Natural killer cell (primary cell): ENCODE results near the gene CAMTA1. TPM values are rescaled to one million over a fixed set of nuclear protein-coding genes. Genes with fewer than 3 reads are reported as not detected.

Experiments
- ATAC-seq, 3 donors: fragments of 150-1000 bp in 2 of 3; fragments of 200-7000 bp in 1 of 3; cut with Tn5 transposase; 1 replicate in 1 of 3; 2 replicates in 2 of 3; pipeline ENCODE4 v1.10.0; 2021; ENCODE audit warnings: mild to moderate bottlenecking in 2 of 3, moderate library complexity in 2 of 3
- DNase-seq, 2 donors: peaks; one replicate each; pipeline versions ENCODE4 v3.0.0 to v3.0.0-alpha.2; 2013 to 2021; ENCODE audit warnings: mixed read lengths in 1 of 2
- H3K27ac ChIP-seq: one replicate; pipeline ENCODE4 v1.5.1; 2013; ENCODE audit warnings: mild to moderate bottlenecking, low read length
- H3K27me3 ChIP-seq: one replicate; pipeline ENCODE4 v1.6.1; 2013; ENCODE audit warnings: low read length; ENCODE audit not compliant: control insufficient read depth, insufficient read depth
- H3K36me3 ChIP-seq: one replicate; pipeline ENCODE4 v1.6.1; 2013; ENCODE audit warnings: low read length; ENCODE audit not compliant: control insufficient read depth, insufficient read depth
- H3K4me1 ChIP-seq: one replicate; pipeline ENCODE4 v1.6.1; 2013; ENCODE audit warnings: low read length; ENCODE audit not compliant: control insufficient read depth, insufficient read depth
- H3K4me3 ChIP-seq: one replicate; pipeline ENCODE4 v1.5.1; 2013; ENCODE audit warnings: low read length
- H3K9me3 ChIP-seq: one replicate; pipeline ENCODE4 v1.6.1; 2013; ENCODE audit warnings: low read length; ENCODE audit not compliant: control insufficient read depth, insufficient read depth
- H3K27ac Mint-ChIP-seq, 2 donors: one replicate each; pipeline ENCODE4 v1.8.0; 2022; ENCODE audit warnings: mild to moderate bottlenecking in 2 of 2, mixed read lengths in 2 of 2, moderate library complexity in 1 of 2
- H3K27me3 Mint-ChIP-seq, 2 donors: one replicate each; pipeline ENCODE4 v1.8.0; 2022; ENCODE audit warnings: low read depth in 2 of 2, mixed read lengths in 2 of 2
- H3K36me3 Mint-ChIP-seq: one replicate; pipeline ENCODE4 v1.8.0; 2022; ENCODE audit warnings: mixed read lengths
- H3K4me1 Mint-ChIP-seq, 2 donors: one replicate each; pipeline ENCODE4 v1.8.0; 2022; ENCODE audit warnings: mixed read lengths in 2 of 2
- H3K4me3 Mint-ChIP-seq: one replicate; pipeline ENCODE4 v1.8.0; 2022; ENCODE audit warnings: mild to moderate bottlenecking, moderate library complexity, mixed read lengths
- H3K9me3 Mint-ChIP-seq, 2 donors: one replicate each; pipeline ENCODE4 v1.8.0; 2022; ENCODE audit warnings: mixed read lengths in 2 of 2
- CTCF ChIP-seq: fragments of 200-600 bp; IDR thresholded peaks from one replicate; pipeline ENCODE4 v1.8.0; 2022; ENCODE audit warnings: antibody characterized with exemption
- WGBS: methylation state at CpG from one replicate; pipeline ENCODE4 v1.1.7; 2013; ENCODE audit warnings: missing lambda C conversion rate; ENCODE audit not compliant: insufficient coverage; 5-methylcytosine and 5-hydroxymethylcytosine counted together
- intact Hi-C: fragments of 100-400 bp; cut with micrococcal nuclease; formaldehyde crosslinking; loops from one replicate; pipeline ENCODE4 v1.14.2; 2022
- total RNA-seq, 4 donors: library from RNA; stranded (reverse); fragments of 120-200 nt in 1 of 4; gene quantifications; one replicate each; pipeline versions ENCODE4 v1.2.3 to v1.2.4, GENCODE V29; 2013 to 2022

CAMTA1 gene
- total RNA-seq, 3 donors from 2014 or later (not counting 1 experiment from before 2014, with no cell fraction given): 40.6 to 53.3 (median 44.9) TPM

- Mint-ChIP-seq H3K36me3 (no peaks in the 10 kb centered on the region), H3K4me3 (no peak overlapping the region), H3K9me3 (peaks cover 0 to 3% of the 10 kb centered on the region in 2 donors), H3K4me1 (no peaks in the 10 kb centered on the region), H3K27ac (no peak overlapping the region), H3K27me3 (peaks cover 0 to 14% of the 10 kb centered on the region in 2 donors)
- no peak overlapping the region for H3K4me3 ChIP-seq
- no peaks in the 10 kb centered on the region for H3K27me3 ChIP-seq
- TF ChIP-seq CTCF: no peak
- intact Hi-C loops: no loop called here
- no peak for DNase-seq
- ATAC-seq: peak in 1 of 3 donors; percentile 38
- 93% methylated on average over 5 of the region's 5 CpGs for WGBS
- no peaks in the 10 kb centered on the region for H3K9me3 ChIP-seq
- no peak overlapping the region for H3K27ac ChIP-seq
- H3K36me3 ChIP-seq: no peaks in the 10 kb centered on the region
- H3K4me1 ChIP-seq: no peaks in the 10 kb centered on the region
Observed at GRCh38 chr1:6909401-6909800, 124.1 kb downstream of the CAMTA1 start.

- Histone ChIP-seq H3K4me3 (no peak overlapping the region), H3K27me3 (no peaks in the 10 kb centered on the region), H3K9me3 (no peaks in the 10 kb centered on the region), H3K27ac (no peak overlapping the region), H3K4me1 (no peaks in the 10 kb centered on the region), H3K36me3 (no peaks in the 10 kb centered on the region)
- ATAC-seq (no peak), DNase-seq (no peak)
- H3K27me3 Mint-ChIP-seq: peaks cover 2 to 14% of the 10 kb centered on the region in 2 donors
- H3K27ac Mint-ChIP-seq: no peak overlapping the region
- 88% methylated on average over 1 of the region's 1 CpG for WGBS
- intact Hi-C loops: no loop called here
- H3K36me3 Mint-ChIP-seq: no peaks in the 10 kb centered on the region
- H3K4me3 Mint-ChIP-seq: no peak overlapping the region
- TF ChIP-seq CTCF: no peak
- no peaks in the 10 kb centered on the region for H3K4me1 Mint-ChIP-seq
- peaks cover 0 to 3% of the 10 kb centered on the region in 2 donors for H3K9me3 Mint-ChIP-seq
Observed at GRCh38 chr1:6909857-6910256, 124.6 kb downstream of the CAMTA1 start.

GRCh38 chr1:6911021-6911941 is 126.0 kb downstream of the CAMTA1 start:
- Histone ChIP-seq H3K9me3 (no peaks in the 10 kb centered on the region), H3K4me1 (no peaks in the 10 kb centered on the region), H3K4me3 (no peak overlapping the region), H3K36me3 (no peaks in the 10 kb centered on the region), H3K27ac (no peak overlapping the region), H3K27me3 (no peaks in the 10 kb centered on the region)
- Mint-ChIP-seq H3K4me3 (no peak overlapping the region), H3K4me1 (no peaks in the 10 kb centered on the region), H3K9me3 (peaks cover 0 to 3% of the 10 kb centered on the region in 2 donors), H3K27me3 (peaks cover 8 to 15% of the 10 kb centered on the region in 2 donors), H3K27ac (no peak overlapping the region), H3K36me3 (no peaks in the 10 kb centered on the region)
- WGBS: 83% methylated on average over 13 of the region's 14 CpGs
- DNase-seq: no peak
- no peak for TF ChIP-seq CTCF
- ATAC-seq: no peak
- intact Hi-C loops: no loop called here
